ENCODE measurements around the gene SMARCC1. TPM values are rescaled to one million over a fixed set of nuclear protein-coding genes. Genes with fewer than 3 reads are reported as not detected.
A peak's percentile ranks its signal among the peaks of the same experiment; 100 is the strongest.

Gene SMARCC1
- total and polyA plus RNA-seq, 2 donors from 2014 or later = 11.6 to 80.4 TPM

DNA sequence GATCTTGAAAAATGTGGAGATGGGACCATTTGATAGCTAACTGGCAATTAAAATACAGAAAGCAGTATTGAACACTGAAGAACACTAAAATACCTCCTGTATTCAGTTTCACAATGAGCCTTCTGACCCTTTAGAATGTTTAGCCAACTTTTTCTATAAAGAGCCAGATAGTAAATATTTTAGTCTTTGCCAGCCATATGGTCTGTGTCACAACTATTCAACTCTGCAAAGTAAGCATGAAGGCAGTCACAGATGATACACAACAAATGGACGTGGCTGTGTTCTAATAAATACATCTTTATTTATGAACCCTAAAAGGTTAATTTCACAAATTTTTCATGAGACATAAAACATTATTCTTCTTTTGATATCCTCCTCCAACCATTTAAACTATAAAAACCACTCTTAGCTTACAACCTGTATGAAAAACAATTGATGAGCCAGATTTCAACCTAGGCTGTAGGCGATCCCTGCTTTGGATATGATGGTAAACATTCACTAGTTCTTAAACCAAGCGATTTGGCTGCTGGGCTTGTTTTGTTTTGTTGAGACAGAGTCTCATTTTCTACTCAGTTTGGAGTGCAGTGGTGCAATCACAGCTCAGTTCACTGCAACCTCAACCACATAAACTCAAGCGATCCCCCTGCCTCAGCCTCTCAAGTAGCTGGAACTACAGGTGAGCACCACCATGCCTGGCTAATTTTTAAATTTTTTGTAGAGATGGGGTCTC, 189.5 kb downstream of the SMARCC1 start:
- H3K4me3 ChIP-seq (ENCODE audit: low read length in 3 of 3) = no peak overlapping the region
- TF ChIP-seq, protein P1, sequence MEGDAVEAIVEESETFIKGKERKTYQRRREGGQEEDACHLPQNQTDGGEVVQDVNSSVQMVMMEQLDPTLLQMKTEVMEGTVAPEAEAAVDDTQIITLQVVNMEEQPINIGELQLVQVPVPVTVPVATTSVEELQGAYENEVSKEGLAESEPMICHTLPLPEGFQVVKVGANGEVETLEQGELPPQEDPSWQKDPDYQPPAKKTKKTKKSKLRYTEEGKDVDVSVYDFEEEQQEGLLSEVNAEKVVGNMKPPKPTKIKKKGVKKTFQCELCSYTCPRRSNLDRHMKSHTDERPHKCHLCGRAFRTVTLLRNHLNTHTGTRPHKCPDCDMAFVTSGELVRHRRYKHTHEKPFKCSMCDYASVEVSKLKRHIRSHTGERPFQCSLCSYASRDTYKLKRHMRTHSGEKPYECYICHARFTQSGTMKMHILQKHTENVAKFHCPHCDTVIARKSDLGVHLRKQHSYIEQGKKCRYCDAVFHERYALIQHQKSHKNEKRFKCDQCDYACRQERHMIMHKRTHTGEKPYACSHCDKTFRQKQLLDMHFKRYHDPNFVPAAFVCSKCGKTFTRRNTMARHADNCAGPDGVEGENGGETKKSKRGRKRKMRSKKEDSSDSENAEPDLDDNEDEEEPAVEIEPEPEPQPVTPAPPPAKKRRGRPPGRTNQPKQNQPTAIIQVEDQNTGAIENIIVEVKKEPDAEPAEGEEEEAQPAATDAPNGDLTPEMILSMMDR (IDR thresholded peaks at IDR 0.05; ENCODE audit: borderline replicate concordance, extremely low read depth, insufficient read depth) = no peak
- no peaks in the 10 kb centered on the region for H3K27me3 ChIP-seq (ENCODE audit: control insufficient read depth, insufficient read depth, low read length)
- peaks cover 4 to 32% (median 27%) of the 10 kb centered on the region in 3 donors for H3K36me3 ChIP-seq (ENCODE audit: control insufficient read depth in 2 of 3, insufficient read depth in 3 of 3, low read length in 3 of 3)
- no peaks in the 10 kb centered on the region for H3K4me1 ChIP-seq (ENCODE audit: control insufficient read depth in 2 of 3, insufficient read depth in 2 of 3, low read depth in 1 of 3, low read length in 3 of 3)
- intact Hi-C loops (cut with DNase I) = no loop called here
- no peak overlapping the region for H3K9ac ChIP-seq (ENCODE audit: low read length in 3 of 3)
- FAIRE-seq (no peak), DNase-seq (peak in 2 of 5 donors; percentile 32 to 74)
- H3K27ac ChIP-seq (ENCODE audit: low read depth in 2 of 2, low read length in 2 of 2) = no peak overlapping the region
- no peaks in the 10 kb centered on the region for H3K9me3 ChIP-seq (ENCODE audit: control insufficient read depth in 2 of 3, insufficient read depth in 1 of 3, low read length in 3 of 3)

DNA sequence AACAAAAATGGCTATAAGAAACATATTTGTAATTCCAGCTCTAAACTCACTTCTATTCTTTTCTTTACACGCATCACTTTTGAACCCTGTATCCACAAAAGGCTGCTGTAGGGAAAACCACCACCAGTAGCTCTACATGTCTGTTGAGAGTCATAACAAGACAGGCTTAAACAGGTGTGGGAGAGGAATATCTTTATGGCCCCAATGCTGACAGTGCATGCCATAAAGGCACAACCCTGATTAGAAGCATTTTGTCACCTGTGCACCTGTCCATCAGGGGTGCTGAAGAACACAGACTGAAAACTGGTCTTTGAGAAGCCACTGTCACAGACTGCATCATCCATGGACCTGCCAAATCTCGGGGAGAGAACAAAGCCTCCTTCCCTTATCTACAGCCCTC, 191.5 kb downstream of the SMARCC1 start:
- Histone ChIP-seq H3K27ac (ENCODE audit: low read depth in 2 of 2, low read length in 2 of 2) (no peak overlapping the region), H3K9me3 (ENCODE audit: control insufficient read depth in 2 of 3, insufficient read depth in 1 of 3, low read length in 3 of 3) (no peaks in the 10 kb centered on the region), H3K9ac (ENCODE audit: low read length in 3 of 3) (no peak overlapping the region), H3K4me3 (ENCODE audit: low read length in 3 of 3) (no peak overlapping the region), H3K27me3 (ENCODE audit: control insufficient read depth, insufficient read depth, low read length) (no peaks in the 10 kb centered on the region), H3K36me3 (ENCODE audit: control insufficient read depth in 2 of 3, insufficient read depth in 3 of 3, low read length in 3 of 3) (peaks cover 4 to 39% (median 36%) of the 10 kb centered on the region in 3 donors), H3K4me1 (ENCODE audit: control insufficient read depth in 2 of 3, insufficient read depth in 2 of 3, low read depth in 1 of 3, low read length in 3 of 3) (no peaks in the 10 kb centered on the region)
- no peak for FAIRE-seq
- TF ChIP-seq, protein P1 (IDR thresholded peaks at IDR 0.05; ENCODE audit: borderline replicate concordance, extremely low read depth, insufficient read depth) = no peak
- DNase-seq = no peak
- intact Hi-C loops (cut with DNase I) = no loop called here

DNA sequence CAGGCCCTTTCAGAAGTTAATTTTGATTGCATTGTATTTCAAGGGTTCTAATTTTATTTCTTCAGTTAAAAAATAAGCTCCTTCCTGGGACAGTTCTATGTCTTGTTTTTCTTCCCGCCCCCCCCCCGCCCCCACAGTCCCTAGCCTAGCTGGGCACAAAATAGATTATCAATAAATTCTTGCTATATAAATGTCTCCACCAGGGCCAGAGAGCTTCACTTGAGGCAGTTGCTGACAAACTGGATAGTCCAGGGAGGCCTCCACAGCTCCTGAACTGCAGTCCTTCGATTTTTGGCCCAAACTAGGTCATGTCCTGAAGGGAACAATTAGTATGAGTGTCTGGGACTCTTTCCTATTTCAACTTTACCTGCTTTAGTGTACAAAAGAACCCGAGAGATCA, 193.1 kb downstream of the SMARCC1 start:
- peaks cover 2 to 39% (median 32%) of the 10 kb centered on the region in 3 donors for H3K36me3 ChIP-seq (ENCODE audit: control insufficient read depth in 2 of 3, insufficient read depth in 3 of 3, low read length in 3 of 3)
- H3K27me3 ChIP-seq (ENCODE audit: control insufficient read depth, insufficient read depth, low read length) = no peaks in the 10 kb centered on the region
- H3K9me3 ChIP-seq (ENCODE audit: control insufficient read depth in 2 of 3, insufficient read depth in 1 of 3, low read length in 3 of 3) = no peaks in the 10 kb centered on the region
- FAIRE-seq = no peak
- no peak overlapping the region for H3K9ac ChIP-seq (ENCODE audit: low read length in 3 of 3)
- TF ChIP-seq, protein P1 (IDR thresholded peaks at IDR 0.05; ENCODE audit: borderline replicate concordance, extremely low read depth, insufficient read depth) = no peak
- H3K4me1 ChIP-seq (ENCODE audit: control insufficient read depth in 2 of 3, insufficient read depth in 2 of 3, low read depth in 1 of 3, low read length in 3 of 3) = no peaks in the 10 kb centered on the region
- DNase-seq = no peak
- H3K4me3 ChIP-seq (ENCODE audit: low read length in 3 of 3) = no peak overlapping the region
- intact Hi-C loops (cut with DNase I) = no loop called here
- H3K27ac ChIP-seq (ENCODE audit: low read depth in 2 of 2, low read length in 2 of 2) = no peak overlapping the region

All from kidney (tissue), 14 donors.